ENCODE data around the gene GOLGA2. TPM values are rescaled to one million over a fixed set of nuclear protein-coding genes. Genes with fewer than 3 reads are reported as not detected.

GOLGA2 gene
- total RNA-seq, 4 donors from 2014 or later: 18.4 to 174 (median 89.9) TPM

GRCh38 chr9:128253140-128253990 lies 22.4 kb downstream of the GOLGA2 start:
- DNase-seq: no peak
- H3K27me3 ChIP-seq: no peaks in the 10 kb centered on the region
- H3K36me3 ChIP-seq: no peaks in the 10 kb centered on the region
- no peaks in the 10 kb centered on the region for H3K9me3 ChIP-seq
- no peak overlapping the region for H3K27ac ChIP-seq
- no peak overlapping the region for H3K4me3 ChIP-seq
- intact Hi-C loops (cut with DNase I; ENCODE audit: low total_unique reads): no loop called here
- no peak for TF ChIP-seq CTCF (IDR thresholded peaks at IDR 0.05)
- no peak for TF ChIP-seq POLR2A (IDR thresholded peaks at IDR 0.05)
- no peaks in the 10 kb centered on the region for H3K4me1 ChIP-seq

- H3K27ac ChIP-seq: no peak overlapping the region
- no peaks in the 10 kb centered on the region for H3K9me3 ChIP-seq
- no peaks in the 10 kb centered on the region for H3K27me3 ChIP-seq
- no peak overlapping the region for H3K4me3 ChIP-seq
- TF ChIP-seq CTCF (IDR thresholded peaks at IDR 0.05) (no peak), POLR2A (IDR thresholded peaks at IDR 0.05) (no peak)
- intact Hi-C loops (cut with DNase I; ENCODE audit: low total_unique reads): no loop called here
- H3K36me3 ChIP-seq: no peaks in the 10 kb centered on the region
- H3K4me1 ChIP-seq: no peaks in the 10 kb centered on the region
- no peak for DNase-seq
These were observed 23.3 kb downstream of the GOLGA2 start for GRCh38 chr9:128252317-128253139.

DNA sequence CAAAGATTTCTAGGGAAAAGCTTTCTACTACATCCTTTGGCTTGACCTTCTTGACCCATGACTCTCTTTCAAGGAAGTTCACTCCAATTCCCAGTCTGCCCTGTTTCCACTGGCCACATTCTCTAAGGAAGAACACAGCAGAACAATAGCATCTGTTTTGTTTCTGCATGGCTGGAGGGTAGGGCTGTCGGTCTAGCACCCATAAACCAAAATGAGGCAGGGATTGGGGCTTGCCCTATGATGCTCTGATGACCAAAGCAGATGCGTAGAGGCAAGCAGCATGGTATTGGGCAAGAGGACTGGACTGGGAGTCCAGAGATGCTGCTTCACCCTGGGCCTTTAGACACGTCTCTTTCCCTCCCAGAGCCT lies 24.1 kb downstream of the GOLGA2 start:
- no peak for DNase-seq
- no peaks in the 10 kb centered on the region for H3K27me3 ChIP-seq
- no peaks in the 10 kb centered on the region for H3K9me3 ChIP-seq
- H3K36me3 ChIP-seq: no peaks in the 10 kb centered on the region
- intact Hi-C loops (cut with DNase I; ENCODE audit: low total_unique reads): no loop called here
- H3K4me1 ChIP-seq: no peaks in the 10 kb centered on the region
- H3K27ac ChIP-seq: no peak overlapping the region
- H3K4me3 ChIP-seq: no peak overlapping the region
- TF ChIP-seq CTCF (IDR thresholded peaks at IDR 0.05) (no peak), POLR2A (IDR thresholded peaks at IDR 0.05) (no peak)

GRCh38 chr9:128250839-128251731 lies 24.7 kb downstream of the GOLGA2 start:
- H3K4me3 ChIP-seq: no peak overlapping the region
- intact Hi-C loops (cut with DNase I; ENCODE audit: low total_unique reads): no loop called here
- no peak for DNase-seq
- no peaks in the 10 kb centered on the region for H3K36me3 ChIP-seq
- no peaks in the 10 kb centered on the region for H3K9me3 ChIP-seq
- H3K27me3 ChIP-seq: no peaks in the 10 kb centered on the region
- H3K4me1 ChIP-seq: no peaks in the 10 kb centered on the region
- TF ChIP-seq CTCF (IDR thresholded peaks at IDR 0.05): no peak
- no peak for TF ChIP-seq POLR2A (IDR thresholded peaks at IDR 0.05)
- H3K27ac ChIP-seq: no peak overlapping the region
